H1 (cell line): Measurements from ENCODE around the gene RNF2. TPM values are rescaled to one million over a fixed set of nuclear protein-coding genes. Genes with fewer than 3 reads are reported as not detected.

Experiments
- CTCF ChIA-PET: fragments of 300-600 bp; sonication (Branson Sonifier 250); formaldehyde crosslinking; loops from one replicate; lab custom pipeline; 2021; ENCODE audit not compliant: partially characterized antibody; lab: Charles Lee
- POLR2A ChIA-PET: fragments of 300-600 bp; sonication (Branson Sonifier 250); formaldehyde crosslinking; loops from one replicate; lab custom pipeline; 2021; ENCODE audit warnings: inconsistent platforms; ENCODE audit not compliant: partially characterized antibody; lab: Charles Lee
- DNase-seq, 2 experiments: peaks; one replicate each; pipeline versions ENCODE4 v3.0.0 to v3.0.0-alpha.2; 2010 to 2022; ENCODE audit warnings: low spot score in 2 of 2, low read depth in 1 of 2, mixed read lengths in 1 of 2
- FAIRE-seq: peaks from 2 replicates; lab custom pipeline; 2011; peaks lifted over from hg19 to GRCh38; lab: Jason Lieb, UNC
- H2AFZ ChIP-seq: 2 replicates; pipeline ENCODE4 v1.8.1; 2012; ENCODE audit warnings: low read length, inconsistent platforms
- H2AK5ac ChIP-seq: 2 replicates; pipeline ENCODE4 v1.6.1; 2013; ENCODE audit warnings: low read depth, low read length
- H2BK120ac ChIP-seq: replicated peaks from 2 replicates; pipeline ENCODE3; 2013; ENCODE audit warnings: low read depth, low read length, inconsistent platforms
- H2BK12ac ChIP-seq: 2 replicates; pipeline ENCODE4 v1.6.1; 2013; ENCODE audit warnings: low read depth, low read length
- H2BK15ac ChIP-seq: 2 replicates; pipeline ENCODE4 v1.6.1; 2013; ENCODE audit warnings: low read length
- H2BK20ac ChIP-seq: 2 replicates; pipeline ENCODE4 v1.6.1; 2013; ENCODE audit warnings: low read length
- H2BK5ac ChIP-seq: 2 replicates; pipeline ENCODE4 v1.6.1; 2013; ENCODE audit warnings: low read depth, low read length
- H3K14ac ChIP-seq: 2 replicates; pipeline ENCODE4 v1.6.1; 2013; ENCODE audit warnings: inconsistent platforms; ENCODE audit not compliant: insufficient read length
- H3K18ac ChIP-seq: 2 replicates; pipeline ENCODE4 v1.6.1; 2013; ENCODE audit warnings: low read length; ENCODE audit errors: extremely low read depth
- H3K23ac ChIP-seq: 2 replicates; pipeline ENCODE4 v1.6.1; 2013; ENCODE audit warnings: inconsistent platforms; ENCODE audit not compliant: insufficient read length
- H3K23me2 ChIP-seq: 2 replicates; pipeline ENCODE4 v1.6.1; 2013; ENCODE audit warnings: low read depth, low read length
- H3K27ac ChIP-seq: 2 replicates; pipeline ENCODE4 v1.6.1; 2011; ENCODE audit warnings: low read depth, low read length, inconsistent platforms
- H3K27me3 ChIP-seq, 4 experiments: replicated peaks in 1 of 4; 1 replicate in 1 of 4; 2 replicates in 3 of 4; pipeline versions ENCODE4 v1.6.1 to v1.8.1; 2011 to 2013; ENCODE audit warnings: low read length in 3 of 4, mild to moderate bottlenecking in 3 of 4, inconsistent platforms in 2 of 4, mixed read lengths in 2 of 4, moderate library complexity in 1 of 4; ENCODE audit not compliant: control insufficient read depth in 3 of 4, insufficient read depth in 3 of 4; ENCODE audit errors: extremely low read depth in 1 of 4
- H3K36me3 ChIP-seq, 4 experiments: 2 replicates each; pipeline versions ENCODE4 v1.6.1 to v1.8.1; 2011 to 2013; ENCODE audit warnings: mild to moderate bottlenecking in 4 of 4, low read length in 3 of 4, moderate library complexity in 2 of 4, control low read depth in 1 of 4, inconsistent platforms in 1 of 4; ENCODE audit not compliant: insufficient read depth in 4 of 4, control insufficient read depth in 2 of 4
- H3K4ac ChIP-seq: replicated peaks from 2 replicates; pipeline ENCODE3; 2013; ENCODE audit warnings: low read length, low read depth, mixed read lengths, inconsistent platforms; ENCODE audit not compliant: insufficient read length
- H3K4me1 ChIP-seq, 4 experiments: replicated peaks in 1 of 4; 1 replicate in 1 of 4; 2 replicates in 3 of 4; pipeline versions ENCODE4 v1.6.1 to v1.8.1; 2011 to 2013; ENCODE audit warnings: low read length in 3 of 4, inconsistent platforms in 2 of 4, mixed read lengths in 1 of 4; ENCODE audit not compliant: insufficient read depth in 4 of 4, control insufficient read depth in 3 of 4
- H3K4me2 ChIP-seq, 2 experiments: 2 replicates each; pipeline versions ENCODE4 v1.6.1 to v1.8.1; 2011 to 2013; ENCODE audit warnings: low read depth in 2 of 2, low read length in 2 of 2, control low read depth in 1 of 2, inconsistent platforms in 1 of 2, mild to moderate bottlenecking in 1 of 2; ENCODE audit not compliant: insufficient read depth in 1 of 2
- H3K4me3 ChIP-seq, 4 experiments: fragments of 200-600, 300-600 bp in 1 of 4; sonication (generic), shearing (Covaris generic), sonication (Bioruptor Twin) in 1 of 4; 2 replicates each; pipeline versions ENCODE4 v1.5.1 to v1.8.1; 2011 to 2016; ENCODE audit warnings: low read length in 4 of 4, low read depth in 3 of 4, control low read depth in 2 of 4, inconsistent platforms in 2 of 4, mild to moderate bottlenecking in 2 of 4, mixed read lengths in 1 of 4, moderate library complexity in 1 of 4; ENCODE audit not compliant: insufficient read depth in 2 of 4; ENCODE audit errors: extremely low read depth in 1 of 4
- H3K56ac ChIP-seq: replicated peaks from 2 replicates; pipeline ENCODE3; 2013; ENCODE audit warnings: low read depth, mild to moderate bottlenecking, mixed read lengths, low read length, inconsistent platforms; ENCODE audit not compliant: insufficient read length
- H3K79me1 ChIP-seq: 2 replicates; pipeline ENCODE4 v1.6.1; 2013; ENCODE audit warnings: low read depth, low read length, control low read depth
- H3K79me2 ChIP-seq, 2 experiments: 2 replicates each; pipeline versions ENCODE4 v1.6.1 to v1.8.1; 2012 to 2013; ENCODE audit warnings: low read length in 2 of 2, mild to moderate bottlenecking in 2 of 2, inconsistent platforms in 1 of 2; ENCODE audit not compliant: insufficient read depth in 2 of 2, control insufficient read depth in 1 of 2
- H3K9ac ChIP-seq, 4 experiments: replicated peaks in 1 of 4; 1 replicate in 1 of 4; 2 replicates in 3 of 4; pipeline versions ENCODE4 v1.6.1 to v1.8.1; 2011 to 2013; ENCODE audit warnings: low read depth in 3 of 4, low read length in 3 of 4, control low read depth in 2 of 4, mild to moderate bottlenecking in 2 of 4, moderate library complexity in 2 of 4, inconsistent platforms in 1 of 4; ENCODE audit errors: extremely low read depth in 1 of 4
- H3K9me3 ChIP-seq, 2 experiments: 2 replicates each; pipeline versions ENCODE4 v1.6.1 to v1.8.1; 2012 to 2013; ENCODE audit warnings: mild to moderate bottlenecking in 2 of 2, moderate library complexity in 2 of 2, control low read depth in 1 of 2, inconsistent platforms in 1 of 2, low read depth in 1 of 2, low read length in 1 of 2, mixed read lengths in 1 of 2; ENCODE audit not compliant: insufficient read depth in 2 of 2
- H4K20me1 ChIP-seq, 2 experiments: replicated peaks in 1 of 2; 2 replicates each; pipeline versions ENCODE3 to v1.8.1; 2011 to 2013; ENCODE audit warnings: inconsistent platforms in 2 of 2, low read length in 2 of 2, mild to moderate bottlenecking in 1 of 2; ENCODE audit not compliant: insufficient read depth in 2 of 2, control insufficient read depth in 1 of 2
- H4K5ac ChIP-seq: 2 replicates; pipeline ENCODE4 v1.6.1; 2013; ENCODE audit warnings: low read length, low read depth, mixed read lengths, inconsistent platforms; ENCODE audit not compliant: insufficient read length
- H4K8ac ChIP-seq: 2 replicates; pipeline ENCODE4 v1.8.0; 2013; ENCODE audit warnings: mild to moderate bottlenecking, moderate library complexity, low read length, inconsistent platforms; ENCODE audit not compliant: insufficient read depth; ENCODE audit errors: extremely low read depth
- H4K91ac ChIP-seq: replicated peaks from 2 replicates; pipeline ENCODE3; 2013; ENCODE audit warnings: low read length, mixed read lengths, inconsistent platforms; ENCODE audit not compliant: insufficient read length
- ASH2L ChIP-seq: fragments of 200-600, 300-600 bp; sonication (generic); IDR thresholded peaks from one replicate; pipeline ENCODE4 v1.7.1; 2017; ENCODE audit warnings: low read length
- ATF3 ChIP-seq: IDR thresholded peaks from 2 replicates; pipeline ENCODE4 v1.6.1; 2011; ENCODE audit warnings: low read depth, mild to moderate bottlenecking, low read length; ENCODE audit not compliant: insufficient read depth
- BACH1 ChIP-seq: IDR thresholded peaks from 2 replicates; pipeline ENCODE4 v1.6.1; 2012; ENCODE audit warnings: low read length, improper control_type of control experiment
- EP300 ChIP-seq, 2 experiments: IDR thresholded peaks; 1 replicate in 1 of 2; 2 replicates in 1 of 2; pipeline ENCODE4 v1.6.1; 2011 to 2012; ENCODE audit warnings: low read depth in 2 of 2, low read length in 2 of 2, mild to moderate bottlenecking in 2 of 2, borderline replicate concordance in 1 of 2, inconsistent platforms in 1 of 2, moderate library complexity in 1 of 2
- POLR2A ChIP-seq, 2 experiments: IDR thresholded peaks; 1 replicate in 1 of 2; 2 replicates in 1 of 2; pipeline ENCODE4 v1.6.1; 2011; ENCODE audit warnings: low read depth in 2 of 2, low read length in 2 of 2, mild to moderate bottlenecking in 2 of 2; ENCODE audit errors: control extremely low read depth in 1 of 2
- POLR2AphosphoS5 ChIP-seq: IDR thresholded peaks from 2 replicates; pipeline ENCODE4 v1.6.1; 2011; ENCODE audit warnings: low read depth, low read length
- RXRA ChIP-seq: IDR thresholded peaks from 2 replicates; pipeline ENCODE4 v1.6.1; 2011; ENCODE audit warnings: low read depth, mild to moderate bottlenecking, low read length, moderate library complexity; ENCODE audit not compliant: insufficient read depth
- SIRT6 ChIP-seq: IDR thresholded peaks from one replicate; pipeline ENCODE4 v1.7.1; 2012; ENCODE audit warnings: low read length, inconsistent platforms
- TEAD4 ChIP-seq: IDR thresholded peaks from 2 replicates; pipeline ENCODE4 v1.6.1; 2012; ENCODE audit warnings: low read depth, low read length, inconsistent platforms, mixed read lengths
- ZNF274 ChIP-seq: IDR thresholded peaks from 2 replicates; pipeline ENCODE4 v1.7.0; 2012; ENCODE audit warnings: low read length, borderline replicate concordance; ENCODE audit errors: extremely low read depth
- WGBS, 2 experiments: shearing (Covaris generic) in 1 of 2; methylation state at CpG; one replicate each; pipeline versions ENCODE4 v1.1.6 to v1.1.7; 2013 to 2015; ENCODE audit warnings: low lambda C conversion rate in 2 of 2, mixed read lengths in 2 of 2, inconsistent platforms in 1 of 2, low coverage in 1 of 2, missing lambda C conversion rate in 1 of 2; ENCODE audit not compliant: insufficient replicate concordance in 2 of 2, insufficient coverage in 1 of 2, insufficient read length in 1 of 2; ENCODE audit errors: extremely low coverage in 1 of 2, missing lambda C conversion rate in 1 of 2; 5-methylcytosine and 5-hydroxymethylcytosine counted together
- polyA plus RNA-seq, 7 experiments: library from polyadenylated mRNA; depleted of rRNA in 3 of 7; stranded (reverse) in 5 of 7; unstranded in 2 of 7; fragments of >200 nt in 5 of 7; fragments of 200-250 nt in 2 of 7; gene quantifications; 1 replicate in 5 of 7; 2 replicates in 1 of 7; 4 replicates in 1 of 7; pipeline versions ENCODE4 v1.2.1 to v1.2.3, GENCODE V29; 2011 to 2013; ENCODE audit warnings: missing spikeins in 2 of 7, mixed read lengths in 2 of 7
- total RNA-seq: library from RNA; stranded (reverse); fragmentation: NEBNext Ultra II Directional; extraction: Animal tissue kit (Norgen Biotek cat#: 25700); gene quantifications from 2 replicates; pipeline ENCODE4 v1.2.1, GENCODE V29; 2021
- TF ChIP-seq, protein P1 (sequence below): IDR thresholded peaks from 2 replicates; pipeline ENCODE4 v1.6.1; 2012; ENCODE audit warnings: low read length, inconsistent platforms

Gene RNF2
- total and polyA plus RNA-seq, 2 of the 8 experiments (the other 6 are each of a cell fraction or from before 2014, with no cell fraction given): 28.9 to 58.9 TPM

DNA sequence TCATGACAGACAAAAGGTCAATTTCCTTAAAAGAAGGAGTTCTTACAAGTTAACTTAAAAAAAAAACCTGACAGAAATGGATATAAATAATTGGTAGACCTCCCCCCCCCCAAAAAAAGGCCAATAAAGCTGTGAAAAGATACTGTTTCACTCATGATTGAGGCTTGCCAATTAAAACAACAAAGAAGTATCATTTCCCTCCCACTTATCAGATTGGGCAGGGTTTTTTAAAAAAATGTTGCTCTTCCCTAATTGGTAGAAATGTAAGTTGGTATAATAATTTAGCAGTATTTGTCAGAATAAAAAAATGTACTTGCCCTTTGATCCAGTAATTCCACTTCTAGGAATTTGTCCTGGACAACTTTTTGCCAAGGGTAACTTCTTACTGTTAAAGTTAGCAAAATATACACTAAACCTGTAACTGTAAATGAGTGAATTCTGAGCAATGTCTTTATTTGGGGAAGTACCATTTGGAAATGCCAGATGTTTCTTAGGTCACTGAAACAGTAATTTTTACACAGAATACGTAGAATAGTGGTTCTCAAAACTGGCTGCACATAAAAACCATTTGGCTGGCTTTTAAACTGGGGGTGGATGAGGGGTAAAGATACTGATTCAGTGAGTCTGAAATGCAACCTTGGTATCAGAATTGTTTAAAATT is 17.5 kb downstream of the RNF2 start:
- H3K14ac ChIP-seq: no peak overlapping the region
- no peak overlapping the region for H2BK15ac ChIP-seq
- no peak overlapping the region for H3K56ac ChIP-seq
- H4K5ac ChIP-seq: no peak overlapping the region
- FAIRE-seq: no peak
- H3K36me3 ChIP-seq: no peaks in the 10 kb centered on the region; a peak in 1 of 8 replicates
- H3K4me1 ChIP-seq: peaks cover 0 to 3% (median 0%) of the 10 kb centered on the region in 4 experiments; a peak in 2 of 7 replicates
- H2BK120ac ChIP-seq: no peak overlapping the region
- peaks cover 15 to 97% of the 10 kb centered on the region in 2 experiments for H3K79me2 ChIP-seq
- DNase-seq: no peak
- no peak overlapping the region for H4K8ac ChIP-seq
- H2AK5ac ChIP-seq: no peak overlapping the region
- H3K9me3 ChIP-seq: no peaks in the 10 kb centered on the region
- H3K9ac ChIP-seq: no peak overlapping the region
- no peak overlapping the region for H3K4me3 ChIP-seq
- no peak overlapping the region for H2BK20ac ChIP-seq
- no peak overlapping the region for H2BK12ac ChIP-seq
- ChIA-PET CTCF (interaction anchor here (1.5 kb wide), 1 partner anchor 107 kb away, joined by 4 read pairs; no protein-coding TSS in a partner anchor), POLR2A (interaction anchor here (2.1 kb wide), 1 partner anchor 17 kb away, joined by 12 read pairs; the partner anchor contains the start of gene RNF2)
- H3K23me2 ChIP-seq: no peaks in the 10 kb centered on the region
- no peak overlapping the region for H4K91ac ChIP-seq
- H3K79me1 ChIP-seq: peaks cover under 1% of the 10 kb centered on the region; the same call in 1 of the 2 replicates
- no peak overlapping the region for H3K18ac ChIP-seq
- peaks cover 3 to 8% of the 10 kb centered on the region in 2 experiments for H4K20me1 ChIP-seq
- no peak overlapping the region for H3K23ac ChIP-seq
- peaks cover 0 to 1% (median 0%) of the 10 kb centered on the region in 4 experiments; a peak in 1 of 7 replicates for H3K27me3 ChIP-seq
- no peak overlapping the region for H2AFZ ChIP-seq
- no peak overlapping the region for H3K4ac ChIP-seq
- WGBS, 2 experiments: 91% methylated on average over 1 of the region's 1 CpG; no CpG with 5 or more reads in 1 of the 2 experiments
- no peak overlapping the region for H2BK5ac ChIP-seq
- H3K27ac ChIP-seq: no peak overlapping the region
- no peak overlapping the region for H3K4me2 ChIP-seq
- TF ChIP-seq TEAD4 (no peak), SIRT6 (no peak), ZNF274 (no peak), EP300 (IDR thresholded peaks at IDR 0.05; ENCODE audit: borderline replicate concordance in 1 of 2, low read depth in 2 of 2, low read length in 2 of 2) (no peak), ASH2L (no peak), BACH1 (no peak), POLR2A (IDR thresholded peaks at IDR 0.05; ENCODE audit: control extremely low read depth in 1 of 2, low read depth in 2 of 2, low read length in 2 of 2) (no peak), POLR2AphosphoS5 (no peak), RXRA (no peak), ATF3 (no peak)
- TF ChIP-seq, protein P1, sequence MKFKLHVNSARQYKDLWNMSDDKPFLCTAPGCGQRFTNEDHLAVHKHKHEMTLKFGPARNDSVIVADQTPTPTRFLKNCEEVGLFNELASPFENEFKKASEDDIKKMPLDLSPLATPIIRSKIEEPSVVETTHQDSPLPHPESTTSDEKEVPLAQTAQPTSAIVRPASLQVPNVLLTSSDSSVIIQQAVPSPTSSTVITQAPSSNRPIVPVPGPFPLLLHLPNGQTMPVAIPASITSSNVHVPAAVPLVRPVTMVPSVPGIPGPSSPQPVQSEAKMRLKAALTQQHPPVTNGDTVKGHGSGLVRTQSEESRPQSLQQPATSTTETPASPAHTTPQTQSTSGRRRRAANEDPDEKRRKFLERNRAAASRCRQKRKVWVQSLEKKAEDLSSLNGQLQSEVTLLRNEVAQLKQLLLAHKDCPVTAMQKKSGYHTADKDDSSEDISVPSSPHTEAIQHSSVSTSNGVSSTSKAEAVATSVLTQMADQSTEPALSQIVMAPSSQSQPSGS: no peak
